ENCODE measurements around the gene ZNF554.

DNA sequence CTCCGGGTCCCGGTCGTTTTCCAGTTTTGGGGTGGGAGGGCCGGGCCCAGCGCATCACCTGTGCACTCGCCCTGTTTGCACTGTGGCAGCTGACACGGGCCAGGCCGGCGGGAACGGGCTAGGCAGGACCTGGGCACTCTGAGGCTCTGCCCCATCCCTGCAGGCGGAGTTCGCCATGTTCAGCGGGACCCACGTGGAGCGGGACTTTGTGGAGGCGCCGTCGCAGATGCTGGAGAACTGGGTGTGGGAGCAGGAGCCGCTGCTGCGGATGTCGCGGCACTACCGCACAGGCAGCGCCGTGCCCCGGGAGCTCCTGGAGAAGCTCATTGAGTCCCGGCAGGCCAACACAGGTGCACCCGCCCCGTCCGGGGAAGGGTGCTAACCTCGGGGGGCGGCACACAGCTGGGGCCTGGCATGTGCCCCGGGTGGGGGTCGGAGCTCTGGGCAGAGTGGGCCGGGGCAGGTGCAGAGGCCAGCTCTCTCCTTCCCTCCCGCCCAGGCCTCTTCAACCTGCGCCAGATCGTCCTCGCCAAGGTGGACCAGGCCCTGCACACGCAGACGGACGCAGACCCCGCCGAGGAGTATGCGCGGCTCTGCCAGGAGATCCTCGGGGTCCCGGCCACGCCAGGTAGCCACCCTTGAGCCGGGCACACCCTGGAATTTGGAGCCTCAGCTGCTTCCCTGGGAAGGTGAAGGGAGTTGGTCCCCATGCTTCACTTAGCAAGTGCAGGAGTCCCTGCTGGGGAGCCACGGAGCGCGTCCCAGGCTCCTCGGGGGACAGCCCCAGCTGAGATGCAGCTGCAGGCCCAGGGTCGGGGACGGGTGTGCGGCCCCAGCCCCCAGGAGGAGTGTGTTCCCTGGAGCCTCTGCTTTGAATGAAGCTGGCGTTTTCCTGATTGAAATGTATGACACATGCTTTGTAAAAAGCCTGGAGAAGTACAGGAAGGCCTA lies 9.3 kb upstream of the ZNF554 start:
- TF ChIP-seq CTCF (IDR thresholded peaks at IDR 0.05; ENCODE audit: low read depth, low read length, missing input control) (no peak), FOXA1 (IDR thresholded peaks at IDR 0.05) (no peak), ZBTB33 (IDR thresholded peaks at IDR 0.05) (no peak), YY1 (IDR thresholded peaks at IDR 0.05) (no peak), TAF1 (conservative IDR thresholded peaks at IDR 0.05) (no peak), REST (IDR thresholded peaks at IDR 0.05) (no peak), SP1 (IDR thresholded peaks at IDR 0.05) (no peak)
